GM21528 (cell line): ENCODE results near the gene KLHL3.

Experiments
- ATAC-seq: cut with Tn5 transposase; IDR thresholded peaks from one replicate; pipeline ENCODE4 v1.9.1; 2021; ENCODE audit warnings: mild to moderate bottlenecking, moderate library complexity; ENCODE audit not compliant: unreplicated experiment, low FRiP score

KLHL3 gene

DNA sequence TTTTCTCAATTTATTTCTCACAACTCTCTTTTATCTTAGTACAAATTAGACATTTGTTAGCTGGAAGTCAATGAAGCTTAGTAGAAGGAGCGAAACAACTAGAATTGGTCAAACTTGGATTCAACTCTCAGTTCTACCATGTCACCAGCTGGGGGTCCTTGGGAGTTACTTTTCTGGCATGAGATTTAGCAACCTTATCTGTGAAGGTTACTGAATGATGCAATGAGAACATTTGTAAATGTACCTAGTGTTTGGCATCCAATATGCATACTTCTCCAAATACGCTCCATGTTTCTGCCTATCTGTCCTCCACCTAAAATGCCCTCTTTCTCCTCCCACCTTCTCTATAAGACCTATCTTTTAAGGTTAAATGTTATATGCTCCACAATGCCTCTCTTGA, 12.0 kb upstream of the KLHL3 start:
- no peak for ATAC-seq

GRCh38 chr5:137743031-137743640, 7.2 kb upstream of the KLHL3 start:
- peak; percentile 72 for ATAC-seq

DNA sequence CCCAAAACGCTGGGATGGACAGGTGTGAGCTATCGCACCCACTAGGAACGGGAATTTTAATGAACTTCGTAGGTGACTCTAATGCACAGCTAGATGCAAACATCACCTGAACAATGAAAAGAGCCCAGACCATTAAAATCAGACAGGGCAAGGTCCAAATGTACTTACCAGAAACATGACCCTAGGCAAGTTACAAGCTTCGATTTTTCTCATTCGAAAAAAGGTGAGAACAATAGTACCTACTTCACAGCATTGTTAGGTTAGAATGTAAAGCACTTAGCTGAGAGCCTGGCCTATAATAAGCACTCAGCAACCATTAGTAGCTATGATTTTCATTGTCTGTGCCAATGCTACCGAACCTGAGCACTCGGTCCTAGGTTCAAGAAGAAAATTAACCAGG, 5.8 kb upstream of the KLHL3 start:
- ATAC-seq, result no peak

DNA sequence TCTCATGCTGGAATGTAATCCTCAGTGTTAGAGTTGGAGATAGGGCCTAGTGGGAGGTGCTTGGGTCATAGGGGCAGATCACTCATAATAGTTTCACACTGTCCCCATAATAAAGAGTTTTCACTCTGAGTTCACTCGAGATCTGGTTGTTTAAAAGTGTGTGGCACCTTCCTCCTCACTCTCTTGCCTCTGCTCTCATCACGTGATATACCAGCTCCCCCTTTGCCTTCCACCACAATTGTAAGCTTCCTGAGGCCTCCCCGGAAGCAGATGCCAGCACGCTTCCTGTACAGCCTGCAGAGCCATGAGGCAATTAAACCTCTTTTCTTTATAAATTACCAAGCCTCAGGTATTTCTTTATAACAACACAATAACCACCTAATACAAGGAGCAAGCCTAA, 3.8 kb upstream of the KLHL3 start:
- no peak for ATAC-seq

DNA sequence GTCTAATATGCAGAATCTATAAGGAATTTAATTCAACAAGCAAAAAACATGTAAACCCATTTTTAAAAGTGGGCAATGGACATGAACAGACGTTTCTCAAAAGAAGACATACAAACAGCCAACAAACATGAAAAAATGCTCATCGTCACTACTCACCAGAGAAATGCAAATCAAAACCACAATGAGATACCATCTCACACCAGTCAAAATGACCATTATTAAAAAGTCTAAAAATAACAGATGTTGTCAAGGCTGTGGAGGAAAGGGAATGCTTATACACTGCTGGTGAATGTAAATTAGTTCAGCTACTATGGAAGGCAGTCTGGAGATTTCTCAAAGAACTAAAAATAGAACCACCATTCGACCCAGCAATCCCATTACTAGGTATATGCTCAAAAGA, 3.1 kb upstream of the KLHL3 start:
- ATAC-seq, result no peak

DNA sequence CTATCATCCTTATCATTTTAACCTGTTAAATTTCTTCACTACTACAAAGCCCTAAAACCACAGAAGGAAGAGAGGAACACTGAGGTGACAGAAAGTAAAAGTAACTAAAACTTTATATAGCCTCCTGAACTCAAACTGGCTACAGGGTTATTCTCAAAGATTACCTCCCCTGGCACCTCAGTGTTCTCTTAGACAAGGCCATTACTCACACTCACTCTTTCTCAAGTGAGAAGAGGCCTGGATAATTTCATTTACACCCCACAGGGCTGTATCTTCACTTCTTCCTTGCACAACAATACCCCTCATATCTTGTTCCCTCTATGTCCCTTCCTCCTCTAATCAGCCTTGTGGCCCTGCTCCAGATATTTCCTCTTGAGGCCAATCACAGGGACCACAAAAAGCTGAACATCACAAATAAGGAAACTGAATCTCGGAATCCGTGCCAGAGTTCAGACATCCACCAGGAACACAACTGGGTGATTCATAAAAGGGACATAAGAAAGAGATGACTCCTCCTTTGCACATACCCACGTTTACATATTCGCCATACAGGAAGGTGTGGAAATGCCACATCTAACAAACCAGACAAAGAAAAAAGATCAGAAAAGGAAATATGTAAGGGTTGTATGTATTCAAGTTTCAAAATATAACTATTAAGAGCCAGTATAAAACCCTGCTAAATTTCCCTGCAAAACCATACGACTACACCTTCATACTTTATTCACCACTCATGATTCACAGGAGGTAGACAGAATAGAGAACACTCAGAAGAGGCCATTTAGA, 1.7 kb upstream of the KLHL3 start:
- no peak for ATAC-seq

DNA sequence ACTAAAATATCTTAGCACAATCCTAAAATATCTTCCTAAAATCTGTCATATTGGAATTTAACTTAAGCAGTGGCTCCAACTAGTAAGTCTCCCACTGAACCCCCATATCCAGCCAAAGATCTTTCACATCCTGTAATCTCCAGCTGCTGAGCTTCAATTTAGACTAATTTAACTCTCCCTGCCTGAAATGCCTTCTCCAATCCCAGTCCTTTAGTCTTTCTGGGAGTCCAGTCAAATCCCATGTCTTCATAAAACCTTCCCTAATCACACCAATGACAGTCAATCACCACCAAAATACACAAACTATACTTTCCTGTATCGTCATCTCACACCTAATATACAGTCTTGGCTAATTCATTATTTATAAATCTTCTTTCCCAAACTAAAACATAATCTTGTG, 607 bp upstream of the KLHL3 start:
- ATAC-seq, result no peak

- no peak for ATAC-seq
These were observed 831 bp downstream of the KLHL3 start for GRCh38 chr5:137734962-137735554.

DNA sequence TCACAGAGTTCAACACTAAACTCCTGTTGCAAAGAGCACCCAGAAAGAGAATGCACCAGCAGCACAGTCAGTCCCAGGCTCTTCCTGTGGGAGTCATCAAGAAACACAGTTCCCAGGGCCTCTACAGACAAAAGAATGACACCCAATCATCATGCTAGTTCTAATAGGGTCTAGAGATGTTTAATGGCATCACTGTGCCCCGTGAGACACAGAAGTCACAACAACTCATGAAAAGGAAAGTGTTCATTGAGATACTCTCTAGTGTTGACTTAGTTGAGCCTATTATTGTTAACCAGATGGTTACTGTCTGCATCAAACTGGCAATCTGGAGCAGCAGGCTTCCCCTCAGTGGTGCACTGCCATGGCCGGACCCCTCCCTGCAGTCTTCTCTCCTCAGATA, 1.6 kb downstream of the KLHL3 start:
- no peak for ATAC-seq

DNA sequence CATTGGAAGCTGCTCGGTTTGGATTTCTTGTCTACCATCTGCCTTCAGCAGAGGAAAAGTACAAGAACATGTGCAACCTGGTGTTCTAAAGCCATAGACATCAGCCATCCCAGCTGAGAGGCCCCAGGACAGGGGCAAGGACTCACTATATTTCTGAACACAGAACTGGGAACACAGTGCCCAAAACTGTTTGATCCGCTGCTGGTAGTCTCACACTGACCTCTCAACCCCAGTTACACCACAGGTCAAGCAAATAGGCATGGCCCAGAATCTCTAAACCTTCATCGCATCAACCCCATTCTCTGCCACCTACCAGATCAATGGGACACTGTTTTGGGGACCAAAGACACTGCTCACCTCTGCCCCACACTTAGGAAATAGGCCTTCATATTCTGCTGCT, 2.0 kb downstream of the KLHL3 start:
- ATAC-seq, result no peak

DNA sequence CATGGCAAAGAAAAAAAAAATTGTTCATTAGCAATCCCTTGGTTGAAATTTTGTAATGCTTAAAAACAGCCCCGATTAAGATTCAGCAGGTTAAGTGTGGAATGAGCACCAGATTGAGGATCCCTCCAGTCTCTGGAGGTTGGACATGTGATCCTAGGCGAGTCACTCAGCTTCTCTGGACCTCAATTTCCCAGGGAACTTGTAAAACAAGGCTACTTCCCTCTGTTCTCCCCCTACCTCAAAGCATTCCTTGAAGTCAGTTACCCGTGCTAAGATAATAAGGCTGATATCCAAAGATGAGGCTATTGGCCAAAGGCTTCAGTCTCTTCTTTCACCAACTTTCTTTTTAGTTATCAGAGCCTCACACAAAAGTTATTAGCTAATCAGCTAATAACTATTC, 2.9 kb downstream of the KLHL3 start:
- ATAC-seq, result no peak

GRCh38 chr5:137731176-137731575, 4.7 kb downstream of the KLHL3 start:
- no peak for ATAC-seq

DNA sequence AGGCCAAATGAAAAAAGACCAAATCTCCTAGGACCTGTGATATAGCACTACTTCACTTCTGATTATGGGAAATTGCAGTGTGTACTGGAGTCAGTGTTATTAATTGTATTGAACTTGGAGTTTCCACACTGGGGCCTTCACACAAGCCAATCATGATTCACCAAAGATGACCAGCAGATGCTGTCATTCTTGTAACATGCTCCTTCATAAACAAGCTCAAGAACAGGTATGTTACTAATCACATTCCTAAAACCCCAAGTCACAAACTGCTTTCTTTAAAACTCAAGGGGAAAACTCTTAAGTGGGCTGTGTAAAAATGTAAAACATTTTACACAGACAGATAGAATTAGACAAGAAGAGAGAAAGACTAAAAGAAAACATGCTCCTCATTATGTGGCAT, 5.6 kb downstream of the KLHL3 start:
- ATAC-seq, result no peak

GRCh38 chr5:137728048-137728447, 7.8 kb downstream of the KLHL3 start:
- no peak for ATAC-seq

GRCh38 chr5:137727623-137728022, 8.3 kb downstream of the KLHL3 start:
- no peak for ATAC-seq

DNA sequence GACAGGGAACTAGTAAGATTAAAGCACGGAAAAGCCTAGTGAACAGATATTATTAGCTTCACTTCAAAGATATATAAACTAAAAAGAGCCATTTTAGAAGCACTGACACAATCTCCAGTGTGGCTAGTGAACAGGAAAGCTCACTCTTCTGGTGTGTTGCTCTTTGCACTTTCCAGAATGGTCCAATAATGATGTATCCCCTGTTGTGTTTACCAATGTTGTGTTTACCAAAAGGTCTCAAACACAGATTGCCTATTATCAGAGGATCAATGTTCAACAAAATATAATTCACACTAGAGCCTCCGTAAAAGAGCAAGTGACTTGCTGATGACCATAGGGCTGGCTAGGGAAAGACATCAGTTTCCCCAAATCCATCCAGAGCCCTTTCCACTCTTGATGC, 11.6 kb downstream of the KLHL3 start:
- no peak for ATAC-seq

- ATAC-seq, result no peak
These were observed 17.3 kb downstream of the KLHL3 start for GRCh38 chr5:137718611-137719010.

DNA sequence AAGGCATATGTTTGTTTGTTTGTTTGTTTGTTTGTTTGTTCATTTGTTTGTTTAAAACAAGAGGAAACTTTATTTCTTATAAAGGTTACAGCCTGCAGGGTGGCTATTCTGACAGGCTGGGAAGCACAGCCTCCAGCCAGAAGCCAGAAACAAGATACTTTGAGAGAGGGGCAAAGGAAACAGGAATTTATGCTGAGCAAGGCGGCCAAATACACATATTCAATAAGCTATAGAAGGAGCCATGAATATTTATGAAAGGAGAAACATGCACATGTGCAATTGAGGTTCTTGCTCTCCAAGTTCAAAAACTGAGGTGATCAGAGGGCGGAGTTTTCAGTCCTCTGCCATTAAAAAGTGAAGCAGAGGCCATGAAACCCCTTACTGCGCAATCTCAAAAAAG, 19.6 kb downstream of the KLHL3 start:
- ATAC-seq, result no peak

DNA sequence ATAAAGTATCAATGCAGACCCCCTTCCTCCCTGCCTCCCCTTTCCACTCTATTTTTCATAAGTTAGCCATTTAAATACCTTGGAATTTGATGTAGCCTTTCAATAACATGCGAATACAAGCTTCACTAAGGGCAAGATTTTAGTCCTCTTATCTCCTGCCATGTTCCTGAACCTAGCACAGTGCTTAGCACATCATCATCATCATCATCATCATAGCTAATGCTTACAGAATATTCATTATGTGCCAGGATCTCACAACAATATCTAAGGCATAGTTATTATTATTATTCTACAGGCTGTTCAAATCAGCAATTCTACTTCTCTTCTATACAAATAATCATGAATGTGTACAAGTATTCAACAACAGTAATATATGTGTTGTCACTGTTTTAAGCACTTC, 20.4 kb downstream of the KLHL3 start:
- ATAC-seq, result no peak

DNA sequence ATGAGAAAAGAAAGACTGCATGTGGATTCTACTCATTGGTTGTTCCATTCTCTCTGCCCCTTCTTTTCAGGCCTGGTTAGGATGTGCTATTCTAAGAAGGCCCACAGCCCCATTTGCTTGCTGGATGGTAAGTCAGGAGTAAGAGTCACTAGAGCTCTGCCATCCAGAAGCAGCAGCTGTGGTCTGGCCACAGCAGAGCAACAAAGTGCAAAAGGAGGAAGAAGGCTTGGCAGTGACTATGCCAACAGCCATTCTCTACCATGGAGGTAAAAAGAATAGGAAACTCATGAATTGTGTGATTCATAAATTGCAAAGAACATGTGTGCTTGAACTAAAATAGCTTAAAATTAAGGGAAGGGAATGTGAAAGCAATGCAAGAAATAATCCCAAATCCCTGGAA, 20.9 kb downstream of the KLHL3 start:
- ATAC-seq, result no peak

- ATAC-seq, result no peak
These were observed 21.4 kb downstream of the KLHL3 start for GRCh38 chr5:137714494-137714893.

DNA sequence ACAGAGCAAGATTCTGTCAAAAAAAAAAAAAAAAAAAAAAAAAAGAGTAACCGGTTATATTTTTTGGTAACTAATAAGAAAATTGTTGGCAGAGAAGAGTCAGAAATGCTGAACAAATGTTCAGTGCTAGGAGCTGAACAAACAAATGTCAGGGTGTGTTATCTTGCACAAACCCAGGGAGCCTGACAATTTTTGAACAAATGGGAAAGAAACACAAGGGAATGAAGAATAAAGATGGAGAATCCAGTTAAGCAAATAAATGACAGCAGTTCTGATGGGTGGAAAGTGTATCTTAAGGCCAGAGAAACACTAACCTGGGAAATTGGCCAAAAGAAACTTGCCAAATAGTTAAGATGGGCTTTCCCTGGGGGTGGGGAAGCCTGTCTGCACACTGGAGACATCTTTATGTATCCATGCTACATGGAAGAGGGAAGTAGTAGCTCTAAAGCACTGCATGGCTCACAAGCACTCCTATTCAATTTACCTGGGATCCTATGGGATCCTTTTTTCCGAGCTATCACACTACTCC, 23.7 kb downstream of the KLHL3 start:
- ATAC-seq, result no peak
